Stimulated activated CD4-positive, alpha-beta T cell treated with anti-CD3 and anti-CD28 coated beads, Interleukin-4, amount 100 ng/mL, for 1 hour (primary cell): ENCODE results near the gene CLPTM1L.
A peak's percentile ranks its signal among the peaks of the same experiment; 100 is the strongest.
"Not testable (repeated sequence)": the region's sequence is repeated elsewhere in the genome, so short reads cannot be mapped to it uniquely, and the experiment has no call there.

Source experiments
- DNase-seq: peaks from one replicate; pipeline ENCODE4 v3.0.0-alpha.2; 2020

CLPTM1L gene

GRCh38 chr5:1380910-1381309 lies 36.0 kb upstream of the CLPTM1L start:
- DNase-seq, result no peak

DNA sequence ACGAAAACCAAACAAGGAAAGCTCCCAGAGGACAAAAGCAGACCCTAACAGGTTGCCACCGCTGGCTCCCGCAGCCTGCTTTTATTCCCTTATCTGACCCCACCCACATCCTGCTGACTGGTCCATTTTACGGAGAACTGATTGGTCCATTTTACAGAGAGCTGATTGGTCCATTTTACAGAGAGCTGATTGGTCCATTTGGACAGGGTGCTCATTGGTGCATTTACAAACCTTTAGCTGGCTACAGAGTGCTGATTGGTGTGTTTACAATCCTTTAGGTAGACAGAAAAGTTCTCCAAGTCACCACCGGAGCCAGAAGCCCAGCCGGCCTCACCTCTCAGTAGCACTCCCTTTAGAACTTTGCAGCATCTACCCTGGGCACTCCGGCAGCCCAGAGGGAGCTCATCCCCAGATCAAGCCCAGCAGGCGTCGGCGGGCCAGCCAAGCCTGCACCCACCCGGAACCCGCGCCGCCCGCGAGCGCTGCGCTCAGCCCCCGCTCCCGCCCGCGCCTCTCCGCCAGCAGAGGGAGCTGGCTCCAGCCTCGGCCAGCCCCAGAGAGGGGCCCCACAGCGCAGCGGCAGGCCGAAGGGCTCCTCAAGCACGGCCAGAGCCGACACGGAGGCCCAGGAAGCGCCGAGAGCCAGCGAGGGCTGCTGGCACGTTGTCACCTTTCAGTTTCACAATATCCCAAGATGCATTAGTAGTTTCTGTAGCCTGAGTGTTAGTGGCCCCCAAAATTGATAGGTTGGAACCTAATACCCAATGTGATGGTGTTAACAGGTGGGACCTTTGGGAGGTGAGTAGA lies 35.3 kb upstream of the CLPTM1L start:
- peak; percentile 55 for DNase-seq

DNA sequence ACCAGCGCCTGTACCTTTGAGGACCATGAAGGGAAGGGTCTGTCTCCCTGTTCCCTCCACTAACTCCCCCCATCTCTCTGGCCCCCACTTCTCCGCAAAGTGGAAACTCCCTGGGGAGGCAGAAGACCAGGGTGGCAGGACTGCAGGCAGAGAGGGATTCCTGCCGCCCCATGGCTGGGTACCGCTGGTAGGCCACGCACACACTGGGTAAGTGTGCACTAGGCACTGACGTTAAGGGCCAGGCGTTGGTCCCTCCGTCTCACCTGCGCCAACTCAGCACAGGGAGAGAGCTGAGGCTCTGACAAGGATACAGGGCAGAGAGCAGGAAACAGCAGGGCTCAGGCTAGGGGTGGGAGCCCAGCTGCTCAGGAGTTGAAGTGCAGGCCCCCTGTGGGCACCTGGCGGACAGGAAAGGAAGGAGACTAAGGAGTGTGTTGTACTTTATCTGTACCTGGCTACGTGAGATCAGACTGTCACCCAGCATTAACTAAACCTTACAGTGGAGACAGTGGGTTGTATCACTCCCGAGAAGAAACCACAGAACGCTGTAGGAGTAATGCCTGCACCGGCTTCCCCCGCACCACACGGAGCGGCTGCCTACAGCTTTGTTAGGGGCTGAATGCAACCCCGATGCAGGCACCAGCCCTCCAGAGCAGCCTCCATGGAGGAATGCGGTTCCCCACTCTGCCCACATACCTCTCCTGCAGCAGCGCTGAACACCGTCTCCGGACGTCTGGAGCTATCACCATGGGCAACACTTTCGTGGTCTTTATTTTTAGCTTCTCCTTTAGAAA lies 34.2 kb upstream of the CLPTM1L start:
- no peak for DNase-seq

DNA sequence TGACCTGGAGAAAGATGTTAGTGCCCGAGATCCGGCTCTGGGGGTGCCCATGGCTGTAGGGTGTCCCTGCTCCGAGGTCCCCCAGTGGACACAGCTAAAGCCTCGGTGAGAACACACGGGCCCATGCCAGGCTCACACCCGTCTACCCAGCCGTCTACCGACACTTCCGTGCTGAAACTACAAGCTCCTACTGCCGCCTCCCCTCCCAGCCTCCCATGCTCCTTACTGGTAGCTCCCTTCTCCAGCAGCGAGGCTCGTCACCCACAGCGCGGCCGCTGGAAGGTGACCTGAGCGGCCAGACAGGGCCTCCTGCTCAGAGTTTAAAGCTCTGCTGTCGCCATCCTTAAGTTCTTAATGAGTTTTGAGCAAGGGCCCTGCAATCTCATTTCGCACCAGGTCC lies 33.2 kb upstream of the CLPTM1L start:
- DNase-seq, result no peak

- DNase-seq, result no peak
Measured at GRCh38 chr5:1376981-1377380, 32.1 kb upstream of the CLPTM1L start.

DNA sequence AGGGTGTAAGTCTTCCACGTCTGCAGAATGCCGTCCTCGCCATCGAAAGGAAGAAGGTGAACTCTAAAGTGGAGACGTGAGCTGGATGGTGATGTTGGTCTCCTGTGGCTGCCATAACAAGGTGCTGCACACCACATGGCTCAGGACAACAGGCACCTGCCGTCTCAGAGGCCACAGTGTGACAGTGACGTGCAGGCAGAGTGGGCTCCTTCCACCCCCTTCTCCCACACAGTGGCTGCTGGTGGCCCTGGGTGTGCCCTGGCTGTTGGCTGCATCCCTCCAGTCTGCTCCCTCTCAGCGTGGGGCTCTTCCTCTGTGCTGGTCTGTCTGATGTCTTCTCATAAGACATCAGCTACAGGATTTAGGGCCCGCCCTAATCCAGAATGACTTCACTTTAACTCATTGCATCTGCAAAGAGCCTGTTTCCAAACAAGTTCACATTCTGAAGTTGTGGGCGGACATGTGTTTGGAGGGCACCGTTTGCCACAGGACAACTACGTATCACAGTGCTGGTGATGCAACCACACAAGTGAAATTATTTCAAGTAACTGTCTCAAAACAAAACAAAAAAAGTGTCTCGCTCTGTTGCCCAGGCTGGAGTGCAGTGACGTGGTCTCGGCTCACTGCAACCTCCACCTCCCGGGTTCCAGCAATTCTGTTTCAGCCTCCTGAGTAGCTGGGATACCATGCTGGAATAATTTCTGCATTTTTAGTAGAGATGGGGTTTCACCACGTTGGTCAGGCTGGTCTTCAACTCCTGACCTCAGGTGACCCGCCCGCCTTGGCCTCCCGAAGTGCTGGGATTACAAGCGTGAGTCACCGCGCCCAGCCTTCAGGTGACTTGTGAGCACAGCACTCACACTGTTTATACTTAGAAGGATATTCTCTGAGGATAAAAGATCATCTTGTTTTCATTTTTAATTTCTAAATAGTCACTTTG lies 31.2 kb upstream of the CLPTM1L start:
- DNase-seq, result no peak

DNA sequence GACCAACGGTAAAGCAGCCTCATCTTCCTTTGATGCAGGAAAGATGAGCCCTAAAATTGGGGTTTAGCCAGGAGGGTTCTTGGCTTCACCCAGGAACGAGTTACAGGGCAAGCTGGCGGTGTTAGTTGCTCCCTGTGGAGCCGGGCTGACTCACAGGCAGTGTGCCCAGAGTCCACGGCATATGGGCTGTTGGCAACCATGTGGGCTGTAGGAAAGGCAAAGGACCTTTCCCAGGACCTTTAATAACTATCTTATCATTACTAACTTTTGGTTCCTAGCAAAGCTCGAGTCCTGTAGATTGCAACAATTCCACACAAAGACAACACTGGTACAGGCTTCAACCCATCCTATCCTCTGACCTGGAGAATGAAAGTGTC lies 29.8 kb upstream of the CLPTM1L start:
- no peak for DNase-seq

DNA sequence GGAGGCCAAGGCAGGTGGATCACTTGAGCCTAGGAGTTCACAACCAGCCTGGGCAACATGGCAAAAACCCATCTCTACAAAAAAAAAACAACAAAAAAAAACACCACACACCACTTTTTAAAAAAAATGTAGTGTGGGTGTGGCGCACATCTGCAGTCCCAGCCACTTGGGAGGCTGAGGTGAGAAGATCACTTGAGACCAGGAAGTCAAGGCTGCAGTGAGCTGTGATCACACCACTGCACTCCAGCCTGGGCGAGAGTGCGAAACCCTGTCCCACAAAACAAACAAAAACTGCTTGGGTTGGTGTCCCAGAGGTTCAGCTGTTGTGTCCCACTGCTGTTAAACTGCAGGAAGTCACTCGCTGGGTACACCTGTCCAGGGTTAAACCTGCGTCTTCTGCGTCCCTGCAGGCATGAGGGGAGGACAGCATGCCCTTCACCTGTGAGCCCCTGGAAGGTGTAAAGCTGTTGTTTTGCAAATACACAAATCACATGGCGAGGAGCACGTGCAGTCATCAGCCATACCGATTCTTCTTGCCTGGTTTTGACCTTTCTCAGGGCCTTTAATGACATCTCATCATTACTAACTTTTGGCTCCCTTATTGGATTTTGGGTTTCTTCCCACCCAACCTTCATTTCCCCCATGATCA lies 29.3 kb upstream of the CLPTM1L start:
- DNase-seq, result no peak

- not testable (repeated sequence) for DNase-seq
Measured at GRCh38 chr5:1371972-1372342, 27.1 kb upstream of the CLPTM1L start.

- no peak for DNase-seq
Measured at GRCh38 chr5:1371218-1371971, 26.5 kb upstream of the CLPTM1L start.

DNA sequence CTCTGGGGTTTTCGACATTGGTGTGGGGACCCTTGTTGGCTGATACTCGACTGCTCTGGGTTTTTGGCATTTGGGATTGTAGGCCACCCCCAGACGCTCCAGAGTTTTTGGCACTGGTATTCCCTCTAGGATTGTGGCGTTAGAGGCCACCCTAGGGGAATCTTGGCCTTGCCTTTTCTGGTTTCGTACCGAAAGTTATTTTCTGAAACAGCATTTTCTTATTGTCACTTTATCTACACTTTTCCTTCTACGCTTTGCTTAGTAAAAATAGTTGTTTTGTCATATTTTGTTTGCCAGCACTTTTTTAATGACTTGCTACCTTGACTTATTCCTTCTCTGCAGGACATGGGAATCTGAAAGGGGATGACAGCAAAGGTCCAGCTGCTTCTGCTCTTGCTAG lies 25.1 kb upstream of the CLPTM1L start:
- no peak for DNase-seq

GRCh38 chr5:1368756-1369155 lies 23.9 kb upstream of the CLPTM1L start:
- no peak for DNase-seq

- no peak for DNase-seq
Measured at GRCh38 chr5:1368236-1368635, 23.3 kb upstream of the CLPTM1L start.

GRCh38 chr5:1367149-1367548 lies 22.2 kb upstream of the CLPTM1L start:
- DNase-seq, result no peak

GRCh38 chr5:1366514-1366913 lies 21.6 kb upstream of the CLPTM1L start:
- DNase-seq, result no peak

DNA sequence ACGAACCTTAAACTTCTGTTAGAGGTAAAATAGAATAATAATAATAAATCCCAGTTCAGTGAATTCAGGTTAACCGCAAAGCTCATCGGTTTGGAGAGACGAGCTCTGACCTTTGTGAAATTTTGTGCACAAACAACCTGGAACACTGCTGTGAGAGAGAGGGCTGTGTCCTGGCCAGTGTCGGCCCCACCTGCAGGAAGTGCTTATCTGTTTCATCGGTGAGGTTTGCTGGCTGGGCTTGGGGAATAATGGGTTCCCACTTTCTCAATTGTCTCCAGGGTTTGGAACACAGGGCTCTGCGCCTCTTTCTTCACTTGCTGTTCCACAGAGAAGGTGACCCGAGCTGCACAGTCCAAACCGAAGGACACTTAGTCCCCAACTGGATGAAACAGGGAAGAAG lies 19.3 kb upstream of the CLPTM1L start:
- no peak for DNase-seq

GRCh38 chr5:1363581-1363980 lies 18.7 kb upstream of the CLPTM1L start:
- no peak for DNase-seq

GRCh38 chr5:1363160-1363559 lies 18.3 kb upstream of the CLPTM1L start:
- DNase-seq, result no peak

- DNase-seq, result no peak
Measured at GRCh38 chr5:1362242-1363015, 17.5 kb upstream of the CLPTM1L start.

GRCh38 chr5:1360861-1361260 lies 16.0 kb upstream of the CLPTM1L start:
- DNase-seq, result no peak

DNA sequence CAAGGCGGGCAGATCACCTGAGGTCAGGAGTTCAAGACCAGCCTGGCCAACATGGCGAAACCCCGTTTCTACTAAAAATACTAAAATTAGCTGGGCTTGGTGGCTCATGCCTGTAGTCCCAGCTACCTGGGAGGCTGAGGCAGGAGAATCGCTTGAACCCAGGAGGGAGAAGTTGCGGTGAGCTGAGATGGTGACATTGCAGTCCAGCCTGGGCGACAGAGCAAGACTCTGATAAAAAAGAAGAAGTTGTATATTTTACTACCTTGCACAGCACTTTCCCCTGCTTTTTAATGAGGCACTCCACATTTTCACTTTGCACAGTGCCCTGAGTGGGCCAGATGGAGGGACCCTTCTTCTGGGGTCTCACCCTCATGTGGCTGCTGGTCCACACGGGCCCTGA lies 15.5 kb upstream of the CLPTM1L start:
- DNase-seq, result not testable (repeated sequence)
